Right lung (tissue), 5 donors: ENCODE data around the gene RRBP1. TPM values are rescaled to one million over a fixed set of nuclear protein-coding genes. Genes with fewer than 3 reads are reported as not detected.
A peak's percentile ranks its signal among the peaks of the same experiment; 100 is the strongest.

Source experiments
- DNase-seq, 2 donors: peaks; one replicate each; pipeline ENCODE4 v3.0.0-alpha.2; 2013
- polyA plus RNA-seq, 5 donors: library from polyadenylated mRNA; unstranded; fragments of 120-200 nt; gene quantifications; one replicate each; pipeline versions ENCODE4 v1.2.1 to v1.2.3, GENCODE V29; 2013; ENCODE audit warnings: inconsistent platforms in 1 of 5, low replicate concordance in 1 of 5; ENCODE audit not compliant: insufficient read length in 5 of 5, insufficient read depth in 1 of 5

The RRBP1 gene
- polyA plus RNA-seq, 5 donors, result 88.2 to 155 (median 111) TPM

DNA sequence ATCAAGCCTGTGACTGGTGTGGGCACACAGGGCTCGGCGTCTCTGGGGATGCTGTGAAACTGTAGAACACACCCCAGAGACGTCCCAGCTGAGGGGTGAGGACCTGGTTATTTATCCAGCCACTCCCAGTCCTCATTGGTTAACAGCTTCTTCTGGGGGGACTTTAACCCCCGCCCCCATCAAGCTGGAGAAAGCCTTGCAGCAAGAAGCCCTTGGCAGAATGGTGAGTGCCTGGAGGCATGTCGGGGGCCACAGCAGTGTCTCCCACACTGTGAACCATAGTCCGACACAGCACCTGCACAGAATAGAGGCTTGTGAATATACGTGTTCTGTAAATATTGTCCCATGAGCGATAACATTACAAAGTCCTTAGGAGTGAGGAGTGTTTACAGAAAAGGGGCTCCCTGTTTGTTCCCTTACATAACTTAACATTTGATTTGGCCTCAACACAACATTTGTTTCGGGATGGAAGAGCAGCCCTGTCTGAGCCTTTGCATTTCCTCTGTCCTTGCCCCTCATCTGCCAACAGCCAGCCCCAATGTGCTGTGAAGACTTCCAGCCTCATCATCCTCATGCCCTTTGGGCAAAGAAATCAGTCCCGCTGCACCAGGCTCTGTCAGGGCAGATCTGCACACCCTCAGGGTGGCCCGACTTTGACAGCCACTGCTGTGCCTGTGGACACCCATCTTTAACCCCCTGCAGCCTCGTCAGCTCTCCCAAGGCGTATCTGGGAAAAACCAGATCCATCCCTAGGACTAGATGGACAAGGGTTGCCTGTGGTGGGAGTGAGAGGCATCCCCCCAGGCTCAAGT is 2.2 kb upstream of the RRBP1 start:
- no peak for DNase-seq

- DNase-seq, result no peak
Observed at GRCh38 chr20:17683218-17684076, 1.4 kb upstream of the RRBP1 start.

DNA sequence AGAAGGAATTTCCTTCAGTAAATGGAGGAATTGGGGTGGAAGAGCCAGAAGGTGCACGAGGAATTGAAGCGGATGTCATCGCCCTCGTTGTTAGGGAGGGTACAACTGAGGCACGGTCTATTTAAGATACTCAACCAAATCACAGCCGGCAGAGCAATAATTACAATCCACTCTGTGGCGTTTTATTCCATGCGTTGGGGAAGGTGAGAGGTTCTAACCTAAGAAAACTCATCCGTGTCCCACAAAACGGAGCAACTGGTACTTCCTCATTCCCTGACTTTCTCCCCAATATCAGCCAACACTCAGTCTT is 802 bp upstream of the RRBP1 start:
- no peak for DNase-seq

GRCh38 chr20:17681726-17682102 is 328 bp downstream of the RRBP1 start:
- no peak for DNase-seq

GRCh38 chr20:17680836-17681725 is 961 bp downstream of the RRBP1 start:
- DNase-seq, result peak; percentile 70 to 75

DNA sequence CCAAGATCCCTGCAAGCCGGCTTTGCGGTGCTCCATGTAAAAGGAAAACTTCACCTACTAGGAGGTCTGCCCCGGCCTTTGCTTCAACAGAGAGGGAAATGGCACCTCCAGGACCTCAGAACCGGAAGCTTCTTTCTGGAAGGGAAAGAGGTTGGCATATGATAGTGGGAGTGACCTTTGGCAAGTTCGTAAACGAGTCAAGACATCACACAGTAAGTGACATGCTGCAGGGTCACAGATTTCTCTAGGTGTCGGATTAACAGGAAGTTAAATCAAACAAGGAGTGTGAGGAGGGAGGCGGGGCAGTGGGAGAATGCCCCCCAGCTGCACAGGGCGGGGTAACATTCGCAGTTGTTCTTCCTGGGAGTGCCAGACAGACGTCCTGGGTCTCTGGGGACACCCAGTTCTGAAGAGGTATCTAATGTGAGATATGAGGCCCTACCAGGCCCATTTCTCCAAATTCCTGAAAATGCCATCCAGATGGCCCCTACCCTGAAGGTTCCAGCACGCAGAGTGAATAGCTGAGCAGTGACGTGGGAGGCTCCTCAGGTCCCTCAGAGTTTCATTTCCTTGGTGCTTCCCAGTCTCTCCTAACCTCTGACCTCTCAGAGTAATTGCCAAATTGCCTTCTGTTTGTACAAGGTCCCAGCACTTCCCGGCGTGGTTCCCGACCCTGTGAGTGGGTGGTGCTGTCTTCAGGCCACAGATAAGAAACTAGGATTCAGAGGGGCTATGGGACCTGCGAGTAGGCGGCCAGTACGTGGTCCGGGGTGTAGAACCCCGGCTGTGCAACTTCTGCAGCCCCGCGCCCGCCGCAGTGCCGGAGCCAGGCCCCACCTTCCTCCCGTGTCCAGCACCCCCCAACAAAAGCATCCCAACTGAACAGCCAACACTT is 1.9 kb downstream of the RRBP1 start:
- DNase-seq, result peak in 1 of 2 donors; percentile 38

GRCh38 chr20:17678886-17679285 is 3.2 kb downstream of the RRBP1 start:
- DNase-seq, result no peak

GRCh38 chr20:17678295-17678694 is 3.7 kb downstream of the RRBP1 start:
- no peak for DNase-seq

DNA sequence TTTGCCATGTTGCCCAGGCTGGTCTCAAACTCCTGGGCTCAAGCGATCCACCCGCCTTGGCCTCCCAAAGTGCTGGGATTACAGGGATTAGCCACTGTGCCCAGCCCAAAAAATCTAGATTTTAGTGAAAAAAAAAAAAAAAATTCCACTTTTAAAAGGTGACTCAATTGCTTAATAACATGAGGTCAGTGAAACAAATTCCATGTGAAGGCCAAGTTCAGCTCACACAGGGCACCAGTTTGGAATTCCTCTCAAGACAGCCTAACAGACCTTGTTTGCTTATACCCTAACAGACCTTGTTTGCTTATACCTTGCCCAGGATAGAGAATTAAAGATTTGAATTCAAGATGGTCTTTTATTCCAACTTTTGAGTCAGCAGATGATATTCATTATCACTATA is 5.1 kb downstream of the RRBP1 start:
- no peak for DNase-seq

DNA sequence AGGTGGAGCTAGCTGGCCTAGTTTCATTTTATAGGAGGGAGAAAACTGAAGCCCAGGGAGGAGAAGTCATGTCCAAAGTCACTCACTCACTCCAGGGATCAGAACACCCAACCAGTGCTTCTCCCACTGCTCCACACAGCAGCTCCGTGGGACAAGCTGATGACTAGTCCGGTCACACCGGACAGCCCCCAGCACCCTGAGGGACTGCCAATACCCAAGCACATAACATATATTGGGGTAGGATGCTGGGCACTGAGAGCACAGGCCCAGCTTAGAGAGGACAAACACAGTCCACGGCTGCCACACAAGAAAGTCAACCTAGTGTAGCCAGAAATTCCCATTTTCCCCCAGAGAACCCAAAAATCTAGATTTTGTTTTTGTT is 5.7 kb downstream of the RRBP1 start:
- DNase-seq, result no peak

- DNase-seq, result no peak
Observed at GRCh38 chr20:17675519-17676377, 6.3 kb downstream of the RRBP1 start.

- no peak for DNase-seq
Observed at GRCh38 chr20:17674722-17675518, 7.1 kb downstream of the RRBP1 start.

DNA sequence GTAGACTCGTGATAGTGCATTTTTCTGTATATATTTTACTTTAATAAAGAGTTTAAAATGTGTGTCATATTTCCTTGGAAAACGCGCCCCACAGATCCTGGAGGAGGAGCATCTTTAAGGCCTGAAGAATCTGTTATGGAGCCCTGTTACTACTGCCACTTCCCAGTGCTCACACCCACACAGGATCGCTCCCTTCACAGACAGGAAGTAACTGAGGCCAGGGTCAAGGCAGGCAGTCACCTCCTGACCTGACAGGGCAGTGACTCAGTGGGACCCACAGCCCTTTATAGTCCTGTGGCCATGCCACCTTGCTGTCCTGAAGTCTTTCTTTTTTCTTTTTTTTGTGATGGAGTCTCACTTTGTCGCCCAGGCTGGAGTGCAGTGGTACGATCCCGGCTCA is 9.0 kb downstream of the RRBP1 start:
- no peak for DNase-seq

GRCh38 chr20:17671565-17671964 is 10.5 kb downstream of the RRBP1 start:
- DNase-seq, result no peak

- DNase-seq, result no peak
Observed at GRCh38 chr20:17671011-17671410, 11.0 kb downstream of the RRBP1 start.

DNA sequence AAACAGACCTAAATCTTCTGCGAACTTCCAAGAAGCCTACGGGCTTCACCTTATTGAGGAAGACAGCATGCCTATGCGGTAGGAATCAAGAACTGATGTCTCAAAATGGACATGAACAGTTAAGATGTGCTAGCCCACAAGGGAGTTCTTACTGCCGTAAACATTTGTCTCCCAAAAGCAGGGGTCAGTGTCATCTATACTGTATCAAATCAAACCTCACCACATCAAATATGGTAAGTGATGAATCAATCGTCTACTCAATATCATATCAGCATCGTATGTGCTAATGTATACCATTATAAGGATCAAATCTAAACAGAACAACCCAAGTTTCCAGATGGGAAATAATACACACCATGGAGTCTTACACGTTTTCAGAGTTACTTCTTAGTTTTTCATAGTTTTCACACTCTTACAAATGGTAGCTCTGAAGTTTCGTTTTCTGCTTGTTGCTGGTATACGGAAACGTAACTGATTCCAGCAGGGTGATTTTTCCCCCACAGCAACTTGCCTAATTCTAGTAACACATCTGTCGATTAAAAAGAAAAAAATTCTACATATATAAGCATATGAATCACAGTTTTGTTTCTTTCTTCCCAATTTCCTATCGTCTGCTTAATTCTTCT is 12.6 kb downstream of the RRBP1 start:
- no peak for DNase-seq

- no peak for DNase-seq
Observed at GRCh38 chr20:17668432-17668831, 13.6 kb downstream of the RRBP1 start.

DNA sequence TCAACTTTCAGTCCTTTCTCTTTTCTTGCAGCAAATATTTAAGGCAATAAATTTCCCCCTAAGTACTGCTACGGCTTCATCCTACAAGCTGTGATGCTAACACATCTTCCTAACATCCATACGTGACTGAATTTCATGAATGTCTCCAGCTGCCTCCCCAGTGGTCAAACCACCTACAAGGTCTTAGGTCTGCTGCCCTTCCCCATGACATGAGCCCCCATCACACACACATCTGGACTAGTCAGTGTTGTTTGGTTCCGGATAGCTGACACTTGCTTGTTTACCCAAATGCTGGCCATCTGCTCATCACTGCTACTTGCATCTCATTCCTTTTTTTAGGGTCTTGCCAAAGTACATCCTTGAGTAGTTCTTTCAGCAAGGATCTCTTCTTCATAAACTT is 14.6 kb downstream of the RRBP1 start:
- DNase-seq, result no peak

DNA sequence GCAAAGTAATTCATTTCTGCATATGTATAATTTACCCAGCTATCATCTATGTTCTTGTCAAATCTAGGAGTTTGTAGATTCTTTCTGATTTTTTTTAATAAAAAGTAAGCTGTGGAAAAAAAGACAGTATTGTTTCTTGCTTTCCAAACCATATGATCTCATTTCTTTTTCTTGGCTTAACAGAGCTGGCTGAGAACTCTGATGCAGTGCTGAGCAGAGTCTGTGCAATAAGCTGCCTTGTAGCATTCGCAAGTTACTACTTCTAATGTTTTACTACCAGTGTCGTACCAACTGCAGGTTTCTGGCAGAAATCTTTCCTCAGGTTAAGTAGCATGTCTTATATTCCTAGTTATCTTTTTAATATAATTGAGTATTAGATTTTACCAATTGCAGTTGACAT is 15.6 kb downstream of the RRBP1 start:
- DNase-seq, result no peak
